GM19035 (cell line): ENCODE measurements around the gene MYLK.
"Not testable (repeated sequence)": the region's sequence is repeated elsewhere in the genome, so short reads cannot be mapped to it uniquely, and the experiment has no call there.

Experiments
- ATAC-seq: cut with Tn5 transposase; IDR thresholded peaks from one replicate; pipeline ENCODE4 v1.9.1; 2021; ENCODE audit not compliant: unreplicated experiment

MYLK gene

DNA sequence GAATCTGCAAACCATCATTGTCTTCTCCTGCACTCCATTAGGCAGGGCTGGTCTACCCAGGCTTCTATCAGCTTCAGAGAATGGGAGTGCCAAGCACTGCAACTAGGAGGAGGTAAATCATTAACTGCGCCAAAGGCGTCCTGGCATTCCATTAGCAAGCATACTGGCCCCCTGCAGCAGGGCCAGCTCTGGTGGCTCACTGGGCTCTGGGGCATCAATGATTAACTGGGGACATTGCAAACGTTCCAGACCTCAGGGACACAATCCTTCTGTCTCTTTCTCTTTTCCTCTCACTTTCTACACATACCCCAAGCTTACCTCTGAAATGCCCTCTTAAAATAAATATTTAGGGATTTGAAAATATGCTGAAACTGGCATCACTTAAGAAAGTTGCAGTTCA lies 129.0 kb downstream of the MYLK start:
- no peak for ATAC-seq

GRCh38 chr3:123753286-123753685 lies 130.8 kb downstream of the MYLK start:
- no peak for ATAC-seq

DNA sequence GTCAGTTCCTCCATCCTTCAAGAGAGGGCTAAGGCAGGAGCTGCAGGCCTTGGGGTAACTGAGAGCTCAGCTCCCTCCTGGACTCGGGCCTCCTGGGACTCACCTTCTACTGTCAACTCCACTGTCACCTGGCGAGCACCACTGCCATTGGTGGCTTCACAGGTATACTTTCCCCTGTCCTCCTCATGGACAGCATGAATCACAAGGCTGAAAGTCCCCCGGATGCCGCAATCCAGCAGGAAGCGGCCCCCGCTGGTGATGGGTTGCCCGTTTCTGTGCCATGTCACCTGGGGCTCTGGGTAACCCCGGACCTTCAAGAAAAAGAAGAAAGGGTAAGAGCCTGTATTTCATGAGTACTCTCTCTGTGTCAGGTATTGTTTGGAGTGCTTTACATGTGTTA lies 131.9 kb downstream of the MYLK start:
- ATAC-seq: no peak

GRCh38 chr3:123751433-123751832 lies 132.7 kb downstream of the MYLK start:
- ATAC-seq: no peak

DNA sequence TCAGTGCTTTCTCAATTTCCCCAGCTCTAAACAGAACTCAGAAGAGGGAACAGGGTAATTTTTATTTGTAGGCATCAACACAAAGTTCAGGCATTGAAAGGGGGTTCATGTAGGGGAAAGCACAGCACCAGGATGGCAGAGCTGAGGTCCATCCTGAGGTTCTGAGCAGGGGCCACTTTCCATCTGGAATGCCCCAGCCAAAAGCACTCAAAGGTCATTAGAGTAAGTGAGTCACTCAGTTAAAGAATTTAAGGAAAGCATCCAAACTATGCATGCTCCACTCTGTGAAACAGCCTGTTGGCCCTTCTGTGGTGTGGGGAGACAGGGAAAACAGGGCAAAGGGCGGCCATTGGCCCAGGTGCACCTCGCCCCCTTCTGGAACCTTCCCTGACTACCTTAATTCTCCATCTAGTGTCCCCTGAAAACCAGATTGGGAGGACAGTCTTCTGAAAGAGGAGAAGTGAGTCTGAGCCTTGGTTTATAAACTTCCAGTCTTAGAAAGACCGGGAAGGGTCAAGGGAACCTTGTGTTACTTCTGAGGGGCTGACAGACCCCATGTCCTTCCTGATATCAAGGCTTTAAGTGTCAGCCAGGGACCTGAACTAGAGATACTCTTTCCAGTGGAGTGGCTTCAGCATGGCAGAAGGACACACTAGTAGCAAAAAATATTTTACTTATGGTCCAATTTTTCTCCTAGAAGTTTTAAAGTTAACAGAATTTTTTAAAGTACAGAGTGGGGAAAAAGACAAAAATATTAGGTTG lies 133.3 kb downstream of the MYLK start:
- no peak for ATAC-seq

GRCh38 chr3:123750209-123750608 lies 133.9 kb downstream of the MYLK start:
- no peak for ATAC-seq

- no peak for ATAC-seq
Measured at GRCh38 chr3:123749711-123750110, 134.4 kb downstream of the MYLK start.

DNA sequence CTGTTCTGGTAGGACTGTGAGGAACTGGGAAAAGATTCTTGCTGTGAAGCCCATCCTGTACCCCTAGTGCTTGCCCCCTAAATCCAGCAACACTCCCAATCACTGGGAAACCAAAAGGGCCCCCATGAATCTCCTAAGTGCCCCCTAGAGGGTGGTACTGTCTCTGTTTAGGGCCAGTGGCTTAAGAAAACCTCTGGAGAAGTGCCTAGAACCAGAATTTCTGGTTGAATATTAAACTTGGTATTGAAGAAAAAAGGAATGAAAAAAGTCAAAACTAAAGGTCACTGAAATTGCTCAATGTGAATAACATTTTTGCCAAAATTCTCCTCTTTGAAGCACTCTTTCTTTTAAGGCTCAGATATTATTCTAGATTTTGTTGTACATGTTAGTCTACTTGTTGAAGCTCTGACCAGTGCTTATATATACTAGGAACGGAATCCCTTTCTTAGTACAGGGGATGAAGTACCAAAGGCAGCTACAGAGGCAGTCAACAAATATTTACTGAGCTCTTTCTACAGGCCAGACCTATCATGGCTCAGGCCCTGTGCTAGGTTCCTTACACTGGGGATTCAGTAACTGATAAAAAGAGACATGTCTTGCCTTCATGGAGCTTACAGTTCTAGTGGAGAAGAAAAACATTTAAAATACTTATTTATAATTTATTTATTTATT lies 138.8 kb downstream of the MYLK start:
- no peak for ATAC-seq

- ATAC-seq: no peak
Measured at GRCh38 chr3:123744064-123744463, 140.1 kb downstream of the MYLK start.

- ATAC-seq: no peak
Measured at GRCh38 chr3:123743121-123743520, 141.0 kb downstream of the MYLK start.

GRCh38 chr3:123741041-123741511 lies 143.1 kb downstream of the MYLK start:
- ATAC-seq: no peak

GRCh38 chr3:123740391-123740822 lies 143.7 kb downstream of the MYLK start:
- no peak for ATAC-seq

DNA sequence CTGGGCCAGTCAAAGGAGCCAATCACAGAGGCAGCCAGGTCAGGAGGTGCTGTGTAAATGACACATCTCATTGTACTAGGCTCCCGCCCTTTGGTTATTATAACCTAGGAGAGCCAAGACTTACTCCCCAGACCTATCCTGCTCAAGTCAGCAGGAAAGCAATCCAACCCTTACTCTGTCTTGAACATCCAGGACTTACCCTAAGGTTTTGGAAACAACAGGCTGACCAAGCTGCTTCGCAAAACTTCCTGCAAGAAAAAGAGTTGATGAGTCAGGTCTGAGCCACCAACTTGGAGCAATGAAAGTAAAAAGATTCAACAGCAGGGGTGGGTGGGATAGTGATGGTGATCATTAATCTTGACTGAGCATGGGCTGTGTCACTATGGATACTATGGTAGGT lies 144.4 kb downstream of the MYLK start:
- ATAC-seq: no peak

- no peak for ATAC-seq
Measured at GRCh38 chr3:123739106-123739505, 145.0 kb downstream of the MYLK start.

DNA sequence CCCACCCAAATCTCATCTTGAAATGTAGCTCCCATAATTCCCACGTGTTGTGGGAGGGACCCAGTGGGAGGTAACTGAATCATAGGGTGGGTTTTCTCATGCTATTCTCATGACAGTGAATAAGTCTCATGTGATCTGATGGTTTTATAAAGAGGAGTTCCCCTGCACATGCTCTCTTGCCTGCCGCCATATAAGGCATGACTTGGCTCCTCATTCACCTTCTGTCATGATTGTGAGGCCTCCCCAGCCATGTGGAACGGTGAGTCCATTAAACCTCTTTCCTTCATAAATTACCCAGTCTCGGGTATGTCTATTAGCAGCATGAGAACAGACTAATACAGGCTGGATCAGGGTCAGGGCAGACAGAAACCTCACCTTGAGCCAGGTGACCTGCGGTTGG lies 145.6 kb downstream of the MYLK start:
- ATAC-seq: not testable (repeated sequence)

DNA sequence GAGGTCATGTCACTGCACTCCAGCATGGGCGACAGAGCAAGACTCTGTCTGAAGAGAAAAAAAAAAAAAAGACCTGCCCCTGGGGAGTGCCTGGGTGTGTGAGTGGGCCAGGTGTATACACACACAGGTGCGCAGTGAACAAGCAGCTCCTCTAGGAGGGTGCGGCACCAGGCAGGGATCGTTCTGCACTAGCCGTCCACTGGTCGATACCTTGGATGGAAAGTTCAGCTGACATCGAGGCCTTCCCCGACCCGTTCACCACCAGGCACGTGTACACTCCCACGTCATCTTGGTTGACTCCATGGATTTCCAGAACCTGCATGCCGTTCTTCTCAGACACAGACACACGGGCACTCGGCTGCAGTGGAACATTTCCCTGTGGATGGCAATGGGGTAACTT lies 147.0 kb downstream of the MYLK start:
- ATAC-seq: no peak

DNA sequence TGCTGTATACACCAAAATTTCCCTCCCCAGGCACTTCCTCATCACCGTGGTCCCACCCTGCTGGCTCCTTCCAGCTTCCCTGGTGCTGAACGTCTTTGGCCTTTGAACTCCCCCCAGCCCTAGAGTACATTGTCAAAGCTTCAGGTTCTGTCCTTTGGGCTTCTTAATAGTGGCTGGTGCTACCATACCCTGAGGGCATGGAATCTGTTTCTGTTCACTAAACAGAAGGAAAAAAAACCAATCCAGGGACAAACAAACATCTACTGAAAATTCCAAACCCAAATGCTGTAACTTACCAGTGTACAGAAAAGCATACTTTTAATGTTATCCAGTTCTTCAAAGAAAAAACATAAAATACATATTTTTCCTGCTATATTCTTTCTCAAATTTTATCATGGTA lies 148.7 kb downstream of the MYLK start:
- ATAC-seq: no peak

- no peak for ATAC-seq
Measured at GRCh38 chr3:123734527-123734902, 149.6 kb downstream of the MYLK start.

- no peak for ATAC-seq
Measured at GRCh38 chr3:123733805-123734526, 150.2 kb downstream of the MYLK start.

DNA sequence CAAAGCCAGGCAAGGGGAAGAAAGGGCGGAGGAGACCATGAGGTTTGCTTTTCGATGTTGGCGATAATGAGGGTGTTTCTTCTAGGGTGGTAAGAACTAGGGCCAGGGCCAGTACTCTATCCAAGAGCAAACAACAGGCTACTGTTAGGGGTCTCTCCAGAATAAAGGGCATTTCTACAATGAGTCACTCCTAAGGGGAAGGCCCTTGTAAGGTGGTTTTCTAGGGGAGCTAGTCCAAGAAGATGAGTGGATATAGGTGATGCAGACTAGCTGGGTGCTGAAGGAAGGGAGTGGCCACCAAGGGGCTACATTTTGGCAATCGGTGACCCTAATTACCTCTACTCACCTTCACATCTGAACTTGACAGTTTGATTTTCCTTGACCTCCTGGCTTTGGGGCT lies 150.8 kb downstream of the MYLK start:
- ATAC-seq: no peak

- no peak for ATAC-seq
Measured at GRCh38 chr3:123732447-123732846, 151.7 kb downstream of the MYLK start.

- no peak for ATAC-seq
Measured at GRCh38 chr3:123730829-123731228, 153.3 kb downstream of the MYLK start.
